Activated T-cell treated with anti-CD3 and anti-CD28 coated beads for 24 hours (primary cell): Measurements from ENCODE around the gene USP17L5.
"Not testable (repeated sequence)": the region's sequence is repeated elsewhere in the genome, so short reads cannot be mapped to it uniquely, and the experiment has no call there.

ENCODE experiments used
- DNase-seq: peaks from one replicate; pipeline ENCODE4 v3.0.0-alpha.2; 2020; ENCODE audit warnings: low read depth

The USP17L5 gene, protein sequence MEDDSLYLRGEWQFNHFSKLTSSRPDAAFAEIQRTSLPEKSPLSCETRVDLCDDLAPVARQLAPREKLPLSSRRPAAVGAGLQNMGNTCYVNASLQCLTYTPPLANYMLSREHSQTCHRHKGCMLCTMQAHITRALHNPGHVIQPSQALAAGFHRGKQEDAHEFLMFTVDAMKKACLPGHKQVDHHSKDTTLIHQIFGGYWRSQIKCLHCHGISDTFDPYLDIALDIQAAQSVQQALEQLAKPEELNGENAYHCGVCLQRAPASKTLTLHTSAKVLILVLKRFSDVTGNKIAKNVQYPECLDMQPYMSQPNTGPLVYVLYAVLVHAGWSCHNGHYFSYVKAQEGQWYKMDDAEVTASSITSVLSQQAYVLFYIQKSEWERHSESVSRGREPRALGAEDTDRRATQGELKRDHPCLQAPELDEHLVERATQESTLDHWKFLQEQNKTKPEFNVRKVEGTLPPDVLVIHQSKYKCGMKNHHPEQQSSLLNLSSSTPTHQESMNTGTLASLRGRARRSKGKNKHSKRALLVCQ

GRCh38 chr4:9339103-9339502, at the start of gene USP17L5:
TSS of gene USP17L5 (plus strand) at chr4:9339403. CDS start at chr4:9339403, 0 bp downstream.
- not testable (repeated sequence) for DNase-seq

DNA sequence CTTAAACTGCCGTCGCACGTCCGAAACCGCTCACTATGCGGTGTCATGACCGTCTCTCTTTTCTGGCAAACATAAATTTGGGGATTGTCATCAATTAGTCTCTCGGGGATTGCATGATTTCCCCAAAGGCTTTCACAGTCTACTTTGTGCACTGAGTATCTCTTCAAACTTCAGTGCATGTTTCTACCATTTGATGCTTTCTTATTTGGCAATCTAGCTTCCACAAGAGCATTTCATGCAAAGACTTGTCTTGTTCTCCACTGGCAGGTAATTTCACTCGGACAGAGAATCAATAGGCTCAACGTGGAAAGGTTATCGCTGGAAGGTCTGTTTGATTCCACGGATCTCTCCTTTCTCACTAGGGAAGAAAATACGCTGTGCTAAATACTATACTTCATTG, 15.0 kb upstream of the USP17L5 start:
- DNase-seq = not testable (repeated sequence)

- not testable (repeated sequence) for DNase-seq
These were observed 14.3 kb upstream of the USP17L5 start, which contains the start of gene USP17L24 for GRCh38 chr4:9324865-9325264. TSS of gene USP17L24 (plus strand) at chr4:9325165. CDS start at chr4:9325165, 0 bp downstream.

GRCh38 chr4:9329611-9330010, 9.6 kb upstream of the USP17L5 start, which contains the start of gene USP17L25:
TSS of gene USP17L25 (plus strand) at chr4:9329911. CDS start at chr4:9329911, 0 bp downstream.
- not testable (repeated sequence) for DNase-seq

DNA sequence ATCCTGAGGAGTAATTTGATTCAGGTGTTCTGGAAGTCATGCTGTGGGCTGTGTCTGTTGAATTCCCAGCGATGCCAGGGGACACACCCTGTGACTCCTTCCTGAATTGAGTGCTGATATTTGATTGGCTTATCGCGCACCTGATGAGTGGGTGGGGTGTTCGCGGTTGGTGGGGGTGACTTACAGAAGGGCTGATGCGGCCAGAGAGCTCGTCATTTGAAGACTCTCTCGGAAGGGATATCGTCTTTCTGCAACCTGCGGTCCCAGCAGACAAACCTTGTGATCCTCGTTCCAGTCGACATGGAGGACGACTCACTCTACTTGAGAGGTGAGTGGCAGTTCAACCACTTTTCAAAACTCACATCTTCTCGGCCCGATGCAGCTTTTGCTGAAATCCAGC, 4.8 kb upstream of the USP17L5 start, which contains the start of gene USP17L26:
TSS of gene USP17L26 (plus strand) at position 301 of the 400 bp plus-strand sequence. CDS start at position 301, 0 bp downstream.
- DNase-seq = not testable (repeated sequence)

DNA sequence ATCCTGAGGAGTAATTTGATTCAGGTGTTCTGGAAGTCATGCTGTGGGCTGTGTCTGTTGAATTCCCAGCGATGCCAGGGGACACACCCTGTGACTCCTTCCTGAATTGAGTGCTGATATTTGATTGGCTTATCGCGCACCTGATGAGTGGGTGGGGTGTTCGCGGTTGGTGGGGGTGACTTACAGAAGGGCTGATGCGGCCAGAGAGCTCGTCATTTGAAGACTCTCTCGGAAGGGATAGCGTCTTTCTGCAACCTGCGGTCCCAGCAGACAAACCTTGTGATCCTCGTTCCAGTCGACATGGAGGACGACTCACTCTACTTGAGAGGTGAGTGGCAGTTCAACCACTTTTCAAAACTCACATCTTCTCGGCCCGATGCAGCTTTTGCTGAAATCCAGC, 4.6 kb downstream of the USP17L5 start, which contains the start of gene USP17L27:
TSS of gene USP17L27 (plus strand) at position 301 of the 400 bp plus-strand sequence. CDS start at position 301, 0 bp downstream.
- not testable (repeated sequence) for DNase-seq

DNA sequence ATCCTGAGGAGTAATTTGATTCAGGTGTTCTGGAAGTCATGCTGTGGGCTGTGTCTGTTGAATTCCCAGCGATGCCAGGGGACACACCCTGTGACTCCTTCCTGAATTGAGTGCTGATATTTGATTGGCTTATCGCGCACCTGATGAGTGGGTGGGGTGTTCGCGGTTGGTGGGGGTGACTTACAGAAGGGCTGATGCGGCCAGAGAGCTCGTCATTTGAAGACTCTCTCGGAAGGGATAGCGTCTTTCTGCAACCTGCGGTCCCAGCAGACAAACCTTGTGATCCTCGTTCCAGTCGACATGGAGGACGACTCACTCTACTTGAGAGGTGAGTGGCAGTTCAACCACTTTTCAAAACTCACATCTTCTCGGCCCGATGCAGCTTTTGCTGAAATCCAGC, 9.4 kb downstream of the USP17L5 start, which contains the start of gene USP17L28:
TSS of gene USP17L28 (plus strand) at position 301 of the 400 bp plus-strand sequence. CDS start at position 301, 0 bp downstream.
- DNase-seq = not testable (repeated sequence)

- DNase-seq = not testable (repeated sequence)
These were observed 11.7 kb downstream of the USP17L5 start for GRCh38 chr4:9350866-9351265.

DNA sequence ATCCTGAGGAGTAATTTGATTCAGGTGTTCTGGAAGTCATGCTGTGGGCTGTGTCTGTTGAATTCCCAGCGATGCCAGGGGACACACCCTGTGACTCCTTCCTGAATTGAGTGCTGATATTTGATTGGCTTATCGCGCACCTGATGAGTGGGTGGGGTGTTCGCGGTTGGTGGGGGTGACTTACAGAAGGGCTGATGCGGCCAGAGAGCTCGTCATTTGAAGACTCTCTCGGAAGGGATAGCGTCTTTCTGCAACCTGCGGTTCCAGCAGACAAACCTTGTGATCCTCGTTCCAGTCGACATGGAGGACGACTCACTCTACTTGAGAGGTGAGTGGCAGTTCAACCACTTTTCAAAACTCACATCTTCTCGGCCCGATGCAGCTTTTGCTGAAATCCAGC, 14.1 kb downstream of the USP17L5 start, which contains the start of gene USP17L29:
TSS of gene USP17L29 (plus strand) at position 301 of the 400 bp plus-strand sequence. CDS start at position 301, 0 bp downstream.
- not testable (repeated sequence) for DNase-seq

- DNase-seq = not testable (repeated sequence)
These were observed 23.6 kb downstream of the USP17L5 start, which contains the start of gene USP17L30 for GRCh38 chr4:9362829-9363228. TSS of gene USP17L30 (plus strand) at chr4:9363129. CDS start at chr4:9363129, 0 bp downstream.

GRCh38 chr4:9379881-9380280, 40.7 kb downstream of the USP17L5 start:
- DNase-seq = not testable (repeated sequence)

GRCh38 chr4:9381012-9381534, 41.9 kb downstream of the USP17L5 start:
- peak; percentile 47 for DNase-seq

DNA sequence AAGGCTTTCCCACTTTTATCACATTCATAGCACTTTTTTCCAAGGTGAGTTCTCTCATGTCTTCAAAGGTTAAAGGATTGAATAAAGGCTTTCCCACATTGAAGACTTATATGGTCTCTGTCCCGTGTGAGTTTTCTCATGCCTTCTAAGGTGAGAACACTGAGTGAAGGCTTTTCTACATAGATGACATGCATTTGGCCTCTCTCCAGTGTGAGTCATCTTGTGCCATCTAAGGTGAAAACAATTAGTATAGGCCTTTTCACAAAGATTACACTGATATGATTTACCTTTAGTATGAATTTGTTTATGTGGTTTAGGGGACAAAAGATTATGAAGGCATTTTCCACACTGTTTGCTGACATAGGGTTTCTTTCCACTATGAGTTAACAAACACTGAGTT, 44.9 kb downstream of the USP17L5 start:
- DNase-seq = no peak

- DNase-seq = not testable (repeated sequence)
These were observed 49.8 kb downstream of the USP17L5 start for GRCh38 chr4:9389001-9389400.
